ENCODE measurements around the gene GTPBP2. TPM values are rescaled to one million over a fixed set of nuclear protein-coding genes. Genes with fewer than 3 reads are reported as not detected.
A peak's percentile ranks its signal among the peaks of the same experiment; 100 is the strongest.

The GTPBP2 gene
- total and polyA plus RNA-seq, 2 of the 13 experiments (the other 11 are each of a cell fraction or from before 2014, with no cell fraction given): 26.9 to 88.2 TPM

GRCh38 chr6:43629104-43629504, at the start of gene GTPBP2 (continued):
- peak; percentile 16 for TF ChIP-seq TBL1XR1 (IDR thresholded peaks at IDR 0.05; ENCODE audit: borderline replicate concordance, low read length, partially characterized antibody)
- no peak for TF ChIP-seq ZSCAN25 (CRISPR knock-in tag; IDR thresholded peaks at IDR 0.05)
- no peak for TF ChIP-seq ZNF451 (CRISPR knock-in tag; IDR thresholded peaks at IDR 0.05)
- 0 out of 2 replicates have a peak, but pooled peaks have one; percentile 30 for TF ChIP-seq ARHGAP35 (CRISPR knock-in tag; IDR thresholded peaks at IDR 0.05; ENCODE audit: borderline replicate concordance)
- no peak for TF ChIP-seq TCF7 (IDR thresholded peaks at IDR 0.05; ENCODE audit: low read depth)
- no peak for TF ChIP-seq ZNF17 (CRISPR knock-in tag; IDR thresholded peaks at IDR 0.05)
- no peak for TF ChIP-seq KDM4B (CRISPR knock-in tag; IDR thresholded peaks at IDR 0.05)
- TF ChIP-seq, protein P1, sequence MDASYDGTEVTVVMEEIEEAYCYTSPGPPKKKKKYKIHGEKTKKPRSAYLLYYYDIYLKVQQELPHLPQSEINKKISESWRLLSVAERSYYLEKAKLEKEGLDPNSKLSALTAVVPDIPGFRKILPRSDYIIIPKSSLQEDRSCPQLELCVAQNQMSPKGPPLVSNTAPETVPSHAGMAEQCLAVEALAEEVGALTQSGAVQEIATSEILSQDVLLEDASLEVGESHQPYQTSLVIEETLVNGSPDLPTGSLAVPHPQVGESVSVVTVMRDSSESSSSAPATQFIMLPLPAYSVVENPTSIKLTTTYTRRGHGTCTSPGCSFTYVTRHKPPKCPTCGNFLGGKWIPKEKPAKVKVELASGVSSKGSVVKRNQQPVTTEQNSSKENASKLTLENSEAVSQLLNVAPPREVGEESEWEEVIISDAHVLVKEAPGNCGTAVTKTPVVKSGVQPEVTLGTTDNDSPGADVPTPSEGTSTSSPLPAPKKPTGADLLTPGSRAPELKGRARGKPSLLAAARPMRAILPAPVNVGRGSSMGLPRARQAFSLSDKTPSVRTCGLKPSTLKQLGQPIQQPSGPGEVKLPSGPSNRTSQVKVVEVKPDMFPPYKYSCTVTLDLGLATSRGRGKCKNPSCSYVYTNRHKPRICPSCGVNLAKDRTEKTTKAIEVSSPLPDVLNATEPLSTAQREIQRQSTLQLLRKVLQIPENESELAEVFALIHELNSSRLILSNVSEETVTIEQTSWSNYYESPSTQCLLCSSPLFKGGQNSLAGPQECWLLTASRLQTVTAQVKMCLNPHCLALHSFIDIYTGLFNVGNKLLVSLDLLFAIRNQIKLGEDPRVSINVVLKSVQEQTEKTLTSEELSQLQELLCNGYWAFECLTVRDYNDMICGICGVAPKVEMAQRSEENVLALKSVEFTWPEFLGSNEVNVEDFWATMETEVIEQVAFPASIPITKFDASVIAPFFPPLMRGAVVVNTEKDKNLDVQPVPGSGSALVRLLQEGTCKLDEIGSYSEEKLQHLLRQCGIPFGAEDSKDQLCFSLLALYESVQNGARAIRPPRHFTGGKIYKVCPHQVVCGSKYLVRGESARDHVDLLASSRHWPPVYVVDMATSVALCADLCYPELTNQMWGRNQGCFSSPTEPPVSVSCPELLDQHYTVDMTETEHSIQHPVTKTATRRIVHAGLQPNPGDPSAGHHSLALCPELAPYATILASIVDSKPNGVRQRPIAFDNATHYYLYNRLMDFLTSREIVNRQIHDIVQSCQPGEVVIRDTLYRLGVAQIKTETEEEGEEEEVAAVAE (CRISPR knock-in tag; IDR thresholded peaks at IDR 0.05; ENCODE audit: borderline replicate concordance): peak; percentile 29; the same call in 1 of the 2 replicates
- TF ChIP-seq FOSL1 (CRISPR knock-in tag; IDR thresholded peaks at IDR 0.05; ENCODE audit: borderline replicate concordance): no peak
- TF ChIP-seq NAIF1 (CRISPR knock-in tag; IDR thresholded peaks at IDR 0.05; ENCODE audit: borderline replicate concordance): no peak
- no peak for TF ChIP-seq SALL2 (CRISPR knock-in tag; IDR thresholded peaks at IDR 0.05)
- TF ChIP-seq ZNF782 (CRISPR knock-in tag; IDR thresholded peaks at IDR 0.05; ENCODE audit: borderline replicate concordance): no peak
- TF ChIP-seq MNT (IDR thresholded peaks at IDR 0.05): peak; percentile 42; the same call in 1 of the 2 replicates
- TF ChIP-seq ATF4 (CRISPR knock-in tag; IDR thresholded peaks at IDR 0.05): peak in 1 of 2 experiments; percentile 66; a peak in 1 of 4 replicates
- TF ChIP-seq, protein P2, sequence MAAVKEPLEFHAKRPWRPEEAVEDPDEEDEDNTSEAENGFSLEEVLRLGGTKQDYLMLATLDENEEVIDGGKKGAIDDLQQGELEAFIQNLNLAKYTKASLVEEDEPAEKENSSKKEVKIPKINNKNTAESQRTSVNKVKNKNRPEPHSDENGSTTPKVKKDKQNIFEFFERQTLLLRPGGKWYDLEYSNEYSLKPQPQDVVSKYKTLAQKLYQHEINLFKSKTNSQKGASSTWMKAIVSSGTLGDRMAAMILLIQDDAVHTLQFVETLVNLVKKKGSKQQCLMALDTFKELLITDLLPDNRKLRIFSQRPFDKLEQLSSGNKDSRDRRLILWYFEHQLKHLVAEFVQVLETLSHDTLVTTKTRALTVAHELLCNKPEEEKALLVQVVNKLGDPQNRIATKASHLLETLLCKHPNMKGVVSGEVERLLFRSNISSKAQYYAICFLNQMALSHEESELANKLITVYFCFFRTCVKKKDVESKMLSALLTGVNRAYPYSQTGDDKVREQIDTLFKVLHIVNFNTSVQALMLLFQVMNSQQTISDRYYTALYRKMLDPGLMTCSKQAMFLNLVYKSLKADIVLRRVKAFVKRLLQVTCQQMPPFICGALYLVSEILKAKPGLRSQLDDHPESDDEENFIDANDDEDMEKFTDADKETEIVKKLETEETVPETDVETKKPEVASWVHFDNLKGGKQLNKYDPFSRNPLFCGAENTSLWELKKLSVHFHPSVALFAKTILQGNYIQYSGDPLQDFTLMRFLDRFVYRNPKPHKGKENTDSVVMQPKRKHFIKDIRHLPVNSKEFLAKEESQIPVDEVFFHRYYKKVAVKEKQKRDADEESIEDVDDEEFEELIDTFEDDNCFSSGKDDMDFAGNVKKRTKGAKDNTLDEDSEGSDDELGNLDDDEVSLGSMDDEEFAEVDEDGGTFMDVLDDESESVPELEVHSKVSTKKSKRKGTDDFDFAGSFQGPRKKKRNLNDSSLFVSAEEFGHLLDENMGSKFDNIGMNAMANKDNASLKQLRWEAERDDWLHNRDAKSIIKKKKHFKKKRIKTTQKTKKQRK (IDR thresholded peaks at IDR 0.05; ENCODE audit: low read length): no peak
- TF ChIP-seq MTF1 (CRISPR knock-in tag; IDR thresholded peaks at IDR 0.05): no peak
- no peak for TF ChIP-seq ZNF343 (CRISPR knock-in tag; IDR thresholded peaks at IDR 0.05)
